HUES48 (cell line): ENCODE results near the gene LILRA2.
"Not testable (repeated sequence)": the region's sequence is repeated elsewhere in the genome, so short reads cannot be mapped to it uniquely, and the experiment has no call there.

ENCODE experiments used
- H3K27ac ChIP-seq: one replicate; pipeline ENCODE4 v1.7.0; 2013; ENCODE audit warnings: low read depth, low read length, inconsistent platforms
- H3K27me3 ChIP-seq: 2 replicates; pipeline ENCODE4 v1.6.1; 2013; ENCODE audit warnings: mild to moderate bottlenecking, low read length; ENCODE audit not compliant: control insufficient read depth, insufficient read depth
- H3K36me3 ChIP-seq: 2 replicates; pipeline ENCODE4 v1.6.1; 2013; ENCODE audit warnings: low read length; ENCODE audit not compliant: control insufficient read depth, insufficient read depth
- H3K4me1 ChIP-seq: 2 replicates; pipeline ENCODE4 v1.6.1; 2013; ENCODE audit warnings: mild to moderate bottlenecking, low read length; ENCODE audit not compliant: control insufficient read depth, insufficient read depth
- H3K4me3 ChIP-seq: 2 replicates; pipeline ENCODE4 v1.5.1; 2013; ENCODE audit warnings: mild to moderate bottlenecking, low read depth, low read length
- H3K9ac ChIP-seq: 2 replicates; pipeline ENCODE4 v1.6.1; 2013; ENCODE audit warnings: mild to moderate bottlenecking, low read depth, low read length, moderate library complexity
- H3K9me3 ChIP-seq: 2 replicates; pipeline ENCODE4 v1.6.1; 2013; ENCODE audit warnings: low read length; ENCODE audit not compliant: control insufficient read depth, insufficient read depth

LILRA2 gene

GRCh38 chr19:54593931-54594626, 20.5 kb downstream of the LILRA2 start:
- H3K36me3 ChIP-seq, H3K9ac ChIP-seq, H3K27me3 ChIP-seq, H3K27ac ChIP-seq, H3K4me1 ChIP-seq, H3K4me3 ChIP-seq: not testable (repeated sequence)
- peaks cover 81% of the 10 kb centered on the region for H3K9me3 ChIP-seq

- Histone ChIP-seq H3K4me1 (no peaks in the 10 kb centered on the region), H3K27me3 (no peaks in the 10 kb centered on the region), H3K27ac (no peak overlapping the region), H3K9me3 (peaks cover 81% of the 10 kb centered on the region), H3K9ac (no peak overlapping the region), H3K4me3 (no peak overlapping the region), H3K36me3 (no peaks in the 10 kb centered on the region)
Measured at GRCh38 chr19:54594737-54595136, 21.1 kb downstream of the LILRA2 start.

- H3K9me3 ChIP-seq = peaks cover 82% of the 10 kb centered on the region
- not testable (repeated sequence) for H3K27ac ChIP-seq, H3K27me3 ChIP-seq, H3K36me3 ChIP-seq, H3K9ac ChIP-seq, H3K4me3 ChIP-seq, H3K4me1 ChIP-seq
Measured at GRCh38 chr19:54595680-54596436, 22.3 kb downstream of the LILRA2 start.

GRCh38 chr19:54600212-54600611, 26.6 kb downstream of the LILRA2 start:
- Histone ChIP-seq H3K27ac (no peak overlapping the region), H3K36me3 (no peaks in the 10 kb centered on the region), H3K9me3 (peaks cover 83% of the 10 kb centered on the region), H3K9ac (no peak overlapping the region), H3K4me3 (no peak overlapping the region), H3K4me1 (no peaks in the 10 kb centered on the region), H3K27me3 (no peaks in the 10 kb centered on the region)

GRCh38 chr19:54606230-54606629, 32.6 kb downstream of the LILRA2 start:
- no peak overlapping the region for H3K4me3 ChIP-seq
- peaks cover 96% of the 10 kb centered on the region for H3K9me3 ChIP-seq
- H3K27ac ChIP-seq = no peak overlapping the region
- no peak overlapping the region for H3K9ac ChIP-seq
- H3K4me1 ChIP-seq = no peaks in the 10 kb centered on the region
- H3K36me3 ChIP-seq = no peaks in the 10 kb centered on the region
- no peaks in the 10 kb centered on the region for H3K27me3 ChIP-seq

GRCh38 chr19:54606891-54607784, 33.5 kb downstream of the LILRA2 start:
- Histone ChIP-seq H3K27ac (no peak overlapping the region), H3K36me3 (no peaks in the 10 kb centered on the region), H3K27me3 (no peaks in the 10 kb centered on the region), H3K4me3 (no peak overlapping the region), H3K4me1 (no peaks in the 10 kb centered on the region), H3K9ac (no peak overlapping the region), H3K9me3 (peaks cover 96% of the 10 kb centered on the region)

GRCh38 chr19:54607785-54608150, 34.2 kb downstream of the LILRA2 start:
- no peak overlapping the region for H3K9ac ChIP-seq
- H3K4me3 ChIP-seq = no peak overlapping the region
- H3K27me3 ChIP-seq = no peaks in the 10 kb centered on the region
- no peaks in the 10 kb centered on the region for H3K4me1 ChIP-seq
- H3K36me3 ChIP-seq = no peaks in the 10 kb centered on the region
- H3K27ac ChIP-seq = no peak overlapping the region
- peaks cover 97% of the 10 kb centered on the region for H3K9me3 ChIP-seq

GRCh38 chr19:54608205-54608604, 34.6 kb downstream of the LILRA2 start:
- H3K9me3 ChIP-seq = peaks cover 95% of the 10 kb centered on the region
- H3K27ac ChIP-seq = no peak overlapping the region
- no peaks in the 10 kb centered on the region for H3K4me1 ChIP-seq
- H3K27me3 ChIP-seq = no peaks in the 10 kb centered on the region
- H3K4me3 ChIP-seq = no peak overlapping the region
- no peaks in the 10 kb centered on the region for H3K36me3 ChIP-seq
- no peak overlapping the region for H3K9ac ChIP-seq

- Histone ChIP-seq H3K4me3 (no peak overlapping the region), H3K36me3 (no peaks in the 10 kb centered on the region), H3K9me3 (peaks cover 95% of the 10 kb centered on the region), H3K27me3 (no peaks in the 10 kb centered on the region), H3K4me1 (no peaks in the 10 kb centered on the region), H3K27ac (no peak overlapping the region), H3K9ac (no peak overlapping the region)
Measured at GRCh38 chr19:54608792-54609191, 35.2 kb downstream of the LILRA2 start.

GRCh38 chr19:54609356-54609791, 35.8 kb downstream of the LILRA2 start:
- H3K4me3 ChIP-seq = no peak overlapping the region
- H3K9ac ChIP-seq = no peak overlapping the region
- no peaks in the 10 kb centered on the region for H3K4me1 ChIP-seq
- H3K27me3 ChIP-seq = no peaks in the 10 kb centered on the region
- H3K27ac ChIP-seq = no peak overlapping the region
- no peaks in the 10 kb centered on the region for H3K36me3 ChIP-seq
- H3K9me3 ChIP-seq = peaks cover 94% of the 10 kb centered on the region

GRCh38 chr19:54612428-54612827, 38.8 kb downstream of the LILRA2 start:
- peaks cover 90% of the 10 kb centered on the region for H3K9me3 ChIP-seq
- no peaks in the 10 kb centered on the region for H3K4me1 ChIP-seq
- no peak overlapping the region for H3K9ac ChIP-seq
- no peak overlapping the region for H3K4me3 ChIP-seq
- H3K27me3 ChIP-seq = no peaks in the 10 kb centered on the region
- H3K27ac ChIP-seq = no peak overlapping the region
- no peaks in the 10 kb centered on the region for H3K36me3 ChIP-seq
